GM18861 (cell line): Measurements from ENCODE around the gene MTHFD2.
"Not testable (repeated sequence)": the region's sequence is repeated elsewhere in the genome, so short reads cannot be mapped to it uniquely, and the experiment has no call there.

ENCODE experiments used
- ATAC-seq: cut with Tn5 transposase; IDR thresholded peaks from one replicate; pipeline ENCODE4 v1.9.1; 2021; ENCODE audit not compliant: unreplicated experiment

Gene MTHFD2

GRCh38 chr2:74198461-74199274, at the start of gene MTHFD2:
TSS of gene MTHFD2 (plus strand) at chr2:74198615. CDS start at chr2:74198642, 27 bp downstream.
- peak; percentile 76 for ATAC-seq

GRCh38 chr2:74149247-74149525, 49.2 kb upstream of the MTHFD2 start:
- ATAC-seq = no peak

DNA sequence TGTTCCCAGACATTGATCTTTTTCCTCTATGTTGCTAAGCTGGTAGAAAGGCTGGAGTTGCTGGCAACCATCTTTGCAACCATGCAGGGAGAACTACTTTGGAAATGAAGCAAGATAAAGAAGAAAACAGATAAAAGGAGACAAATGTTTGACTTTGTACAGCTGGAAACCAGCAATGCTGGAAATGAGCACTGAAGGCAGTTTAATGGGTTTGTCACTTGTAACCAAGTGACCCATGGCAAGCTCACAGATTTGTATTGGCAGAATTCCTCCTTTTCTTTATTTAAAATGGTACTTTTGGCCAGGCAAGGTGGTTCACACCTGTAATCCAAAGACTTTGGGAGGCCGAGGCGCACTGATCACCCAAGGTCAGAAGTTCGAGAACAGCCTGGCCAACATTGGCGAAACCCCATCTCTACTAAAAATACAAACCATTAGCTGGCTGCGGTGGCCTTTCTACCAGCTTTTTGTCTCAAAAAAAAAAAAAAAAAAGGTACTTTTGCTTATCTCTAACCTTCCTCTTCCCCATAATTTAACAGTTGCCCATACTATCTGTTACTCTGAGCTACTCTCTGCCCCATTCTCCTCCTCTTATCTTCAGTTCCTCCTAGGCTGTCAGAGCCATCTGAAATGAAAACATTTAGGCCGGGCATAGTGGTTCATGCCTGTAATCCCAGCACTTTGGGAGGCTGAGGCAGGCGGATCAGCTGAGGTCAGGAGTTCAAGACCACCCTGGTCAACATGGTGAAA, 48.7 kb upstream of the MTHFD2 start:
- ATAC-seq = no peak

DNA sequence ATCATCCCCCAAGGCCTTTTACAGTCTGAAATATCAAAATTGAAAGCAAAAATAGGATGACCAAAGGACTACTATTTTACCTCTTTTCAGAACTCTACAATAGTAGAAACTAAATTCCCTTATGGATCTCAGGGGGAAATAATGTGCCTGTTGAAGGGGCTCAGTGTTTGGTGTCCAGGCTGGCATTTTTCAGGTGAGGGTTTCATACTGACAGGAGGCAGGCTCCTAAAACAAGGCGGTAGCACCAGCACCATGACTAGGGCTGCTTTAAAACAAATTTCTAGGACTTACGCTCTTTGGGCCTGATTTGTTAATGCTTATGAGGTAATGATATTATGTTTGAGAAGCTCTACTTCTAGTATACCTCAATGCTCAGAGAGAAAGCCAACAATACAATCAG, 45.5 kb upstream of the MTHFD2 start:
- ATAC-seq = no peak

DNA sequence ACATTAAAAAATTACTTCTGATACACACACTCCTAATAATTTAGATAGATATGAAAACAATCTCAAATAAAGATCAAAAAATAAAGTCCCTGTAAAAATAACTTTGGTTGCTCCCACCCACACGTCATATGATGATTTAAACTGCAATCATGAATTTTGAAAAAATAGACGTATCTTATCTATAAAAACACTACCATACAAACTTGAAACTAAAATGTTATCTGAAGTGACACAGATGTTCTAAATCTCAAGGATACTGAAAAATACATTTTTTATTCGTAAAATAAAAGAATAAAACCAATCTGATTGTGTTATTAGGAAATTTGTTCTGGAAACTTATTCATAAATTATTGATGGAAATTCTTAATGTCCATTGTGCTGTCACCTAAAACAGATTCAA, 42.6 kb upstream of the MTHFD2 start:
- ATAC-seq = no peak

- ATAC-seq = no peak
Observed at GRCh38 chr2:74162951-74163350, 35.5 kb upstream of the MTHFD2 start.

GRCh38 chr2:74164761-74165160, 33.7 kb upstream of the MTHFD2 start:
- ATAC-seq = no peak

GRCh38 chr2:74168739-74169138, 29.7 kb upstream of the MTHFD2 start:
- ATAC-seq = no peak

DNA sequence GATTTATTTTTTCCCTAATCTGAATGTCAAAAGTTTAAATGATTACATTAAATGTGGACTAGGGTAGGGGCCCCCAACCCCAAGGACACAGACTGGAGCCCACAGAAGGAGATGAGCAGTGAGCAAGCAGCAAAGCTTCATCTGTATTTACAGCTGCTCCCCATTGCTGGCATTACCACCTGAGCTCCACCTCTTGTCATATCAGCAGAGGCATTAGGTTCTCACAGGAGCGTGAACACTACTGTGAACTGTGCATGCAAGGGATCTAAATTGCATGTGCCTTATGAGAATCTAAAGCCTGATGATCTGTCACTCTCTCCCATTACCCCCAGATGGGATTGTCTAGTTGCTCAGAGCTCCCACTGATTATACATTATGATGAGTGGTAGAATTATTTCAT, 23.5 kb upstream of the MTHFD2 start:
- no peak for ATAC-seq

GRCh38 chr2:74177696-74178095, 20.7 kb upstream of the MTHFD2 start:
- no peak for ATAC-seq

DNA sequence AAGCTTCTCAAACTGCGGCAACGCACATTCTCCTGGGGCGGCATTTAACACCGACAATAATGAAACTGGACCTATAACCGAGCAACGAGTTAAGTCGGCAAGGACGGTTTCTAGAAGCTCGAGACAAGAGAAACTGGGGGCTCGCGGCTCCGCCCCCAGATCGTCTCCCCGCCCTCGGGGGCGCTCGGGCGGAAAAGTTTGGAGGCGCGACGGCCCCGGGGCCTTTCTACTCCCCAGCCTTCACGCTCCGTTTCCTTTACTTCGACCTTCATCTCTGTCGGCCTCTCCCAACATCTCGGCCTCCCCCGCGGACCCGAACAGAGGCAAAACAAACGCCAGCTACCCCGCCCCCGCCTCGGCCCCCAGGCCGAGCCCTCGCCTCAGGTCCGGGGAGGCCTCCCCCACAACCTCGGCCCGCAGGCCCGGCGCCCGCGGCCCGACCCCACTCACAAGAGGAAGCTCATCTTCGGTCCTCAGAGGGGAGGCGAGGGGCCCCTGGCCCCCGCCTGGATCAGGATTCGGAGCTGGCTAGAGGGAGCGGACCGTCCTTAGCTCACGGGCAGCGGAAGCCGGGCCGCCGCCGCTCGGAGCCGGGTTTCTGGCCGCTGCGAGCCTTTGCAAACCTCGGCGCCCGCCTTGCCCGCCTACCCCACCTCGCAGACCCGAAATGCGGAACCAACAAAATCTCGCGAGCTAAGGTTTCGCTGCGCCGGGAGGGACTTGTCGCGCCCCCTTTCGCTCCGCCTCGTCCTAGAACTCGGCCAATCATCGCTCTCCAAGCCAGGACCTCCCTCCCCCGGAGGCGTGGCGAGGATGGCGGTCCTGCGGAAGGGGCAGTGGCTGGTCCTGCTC, 20.0 kb upstream of the MTHFD2 start, which contains the start of gene MOB1A:
Gene MOB1A, minus strand, starts transcription at position 669 of the 852 bp plus-strand sequence. Its CDS starts 205 bp downstream, at position 464.
- ATAC-seq = peak; percentile 71

DNA sequence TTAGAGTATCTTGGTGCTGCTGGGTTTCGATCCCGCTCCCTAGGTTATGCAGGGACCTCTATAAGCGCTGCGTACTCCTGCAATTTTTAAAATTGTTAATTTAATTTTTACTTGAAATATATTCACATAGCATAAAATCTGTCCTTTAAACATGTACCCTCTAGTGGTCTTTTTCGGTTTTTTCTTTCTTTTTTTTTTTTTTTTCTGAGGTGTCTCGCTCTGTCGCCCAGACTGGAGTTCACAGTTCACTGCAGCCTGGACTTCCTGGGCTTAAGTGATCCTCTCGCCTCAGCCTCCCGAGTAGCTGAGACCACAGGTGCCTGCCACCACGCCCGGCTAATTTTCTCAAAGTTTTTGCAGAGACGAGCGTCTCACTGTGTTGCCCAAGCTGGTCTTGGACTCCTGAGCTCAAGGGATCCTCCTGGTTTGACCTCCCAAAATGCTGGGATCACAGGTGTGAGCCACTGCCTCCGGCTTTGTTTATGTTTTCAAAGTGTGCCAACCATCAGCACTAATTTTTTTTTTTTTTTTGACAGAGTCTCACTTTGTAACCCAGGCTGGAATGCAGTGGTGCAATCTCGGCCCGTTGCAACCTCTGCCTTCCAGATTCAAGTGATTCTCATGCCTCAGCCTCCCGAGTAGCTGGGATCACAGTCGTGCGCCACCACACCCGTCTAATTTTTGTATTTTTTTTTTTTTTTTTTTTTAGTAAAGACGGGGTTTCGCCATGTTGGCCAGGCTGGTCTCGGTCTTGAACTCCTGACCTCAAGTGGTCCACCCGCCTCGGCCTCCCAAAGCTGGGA, 19.2 kb upstream of the MTHFD2 start:
- peak; percentile 3 for ATAC-seq

- peak; percentile 24 for ATAC-seq
Observed at GRCh38 chr2:74181739-74182138, 16.7 kb upstream of the MTHFD2 start.

- ATAC-seq = no peak
Observed at GRCh38 chr2:74183878-74184277, 14.5 kb upstream of the MTHFD2 start.

DNA sequence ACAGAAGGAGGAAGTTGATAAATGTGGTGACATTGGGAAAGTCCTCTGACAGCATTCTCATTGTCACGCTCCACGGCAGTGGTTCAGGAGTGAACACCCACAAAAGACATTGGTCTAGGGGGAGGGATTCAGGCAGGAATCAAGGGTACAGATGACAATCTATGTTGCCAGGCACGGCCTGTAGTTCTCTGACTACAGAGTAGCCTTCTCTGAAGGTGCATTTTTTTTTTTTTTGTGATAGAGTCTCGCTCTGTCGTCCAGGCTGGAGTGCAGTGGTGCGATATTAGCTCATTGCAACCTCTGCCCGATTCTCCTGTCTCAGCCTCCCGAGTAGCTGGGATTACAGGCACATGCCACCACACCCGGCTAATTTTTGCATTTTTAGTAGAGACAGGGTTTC, 12.4 kb upstream of the MTHFD2 start:
- peak; percentile 69 for ATAC-seq

- not testable (repeated sequence) for ATAC-seq
Observed at GRCh38 chr2:74186706-74187105, 11.7 kb upstream of the MTHFD2 start.

DNA sequence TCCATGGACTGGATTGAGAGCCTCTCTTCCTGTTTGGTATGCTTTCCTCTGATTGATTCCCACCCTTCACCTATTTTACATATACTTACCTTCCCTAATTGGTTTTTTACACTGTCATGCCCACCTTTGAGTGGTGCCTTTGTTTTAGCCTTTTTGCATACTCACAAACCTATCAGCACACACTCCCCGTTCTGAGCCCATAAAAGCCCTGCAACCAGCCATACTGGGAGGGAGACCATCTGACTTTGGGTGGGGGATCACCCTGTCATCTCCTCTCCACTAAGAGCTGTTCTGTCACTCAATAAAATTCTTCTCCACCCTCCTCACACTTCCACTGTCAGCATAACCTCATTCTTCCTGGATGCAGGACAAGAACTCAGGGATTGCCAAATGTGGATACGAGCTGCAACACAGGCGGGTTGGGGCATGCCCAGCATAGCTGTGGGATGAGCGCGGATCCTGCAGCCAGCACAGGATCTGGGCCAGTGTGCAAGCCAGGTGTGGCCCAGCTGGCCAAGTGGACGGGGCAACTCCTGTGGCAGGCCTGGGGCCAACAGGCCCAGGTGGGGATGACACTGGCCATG, 10.3 kb upstream of the MTHFD2 start:
- ATAC-seq = no peak

GRCh38 chr2:74188696-74189095, 9.7 kb upstream of the MTHFD2 start:
- no peak for ATAC-seq

- ATAC-seq = no peak
Observed at GRCh38 chr2:74191596-74192380, 6.6 kb upstream of the MTHFD2 start.
